ENCODE measurements around the gene JAZF1.

DNA sequence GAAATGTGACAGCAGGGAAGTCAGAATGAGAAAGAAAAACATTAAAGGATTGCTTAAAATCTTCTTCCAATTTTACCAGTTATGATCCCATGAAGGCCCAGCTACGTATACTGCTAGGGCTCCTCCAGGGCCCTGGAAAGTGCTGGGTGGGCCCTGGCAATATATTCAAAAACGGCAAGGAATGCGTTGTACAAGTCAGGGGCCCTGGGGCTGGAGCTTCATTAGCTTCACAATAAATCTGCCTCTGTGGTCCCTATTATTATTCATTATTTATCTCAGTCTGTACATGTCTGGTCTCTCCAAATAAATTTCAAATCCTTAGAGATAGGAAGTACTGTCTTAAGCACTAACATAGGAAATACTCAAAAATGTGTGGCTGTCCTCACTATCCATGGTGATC lies 7.6 kb downstream of the JAZF1 start:
- TF ChIP-seq, protein P1, sequence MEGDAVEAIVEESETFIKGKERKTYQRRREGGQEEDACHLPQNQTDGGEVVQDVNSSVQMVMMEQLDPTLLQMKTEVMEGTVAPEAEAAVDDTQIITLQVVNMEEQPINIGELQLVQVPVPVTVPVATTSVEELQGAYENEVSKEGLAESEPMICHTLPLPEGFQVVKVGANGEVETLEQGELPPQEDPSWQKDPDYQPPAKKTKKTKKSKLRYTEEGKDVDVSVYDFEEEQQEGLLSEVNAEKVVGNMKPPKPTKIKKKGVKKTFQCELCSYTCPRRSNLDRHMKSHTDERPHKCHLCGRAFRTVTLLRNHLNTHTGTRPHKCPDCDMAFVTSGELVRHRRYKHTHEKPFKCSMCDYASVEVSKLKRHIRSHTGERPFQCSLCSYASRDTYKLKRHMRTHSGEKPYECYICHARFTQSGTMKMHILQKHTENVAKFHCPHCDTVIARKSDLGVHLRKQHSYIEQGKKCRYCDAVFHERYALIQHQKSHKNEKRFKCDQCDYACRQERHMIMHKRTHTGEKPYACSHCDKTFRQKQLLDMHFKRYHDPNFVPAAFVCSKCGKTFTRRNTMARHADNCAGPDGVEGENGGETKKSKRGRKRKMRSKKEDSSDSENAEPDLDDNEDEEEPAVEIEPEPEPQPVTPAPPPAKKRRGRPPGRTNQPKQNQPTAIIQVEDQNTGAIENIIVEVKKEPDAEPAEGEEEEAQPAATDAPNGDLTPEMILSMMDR (IDR thresholded peaks at IDR 0.05; ENCODE audit: low read length) = no peak
- no peak for TF ChIP-seq EZH2 (IDR thresholded peaks at IDR 0.05; ENCODE audit: borderline replicate concordance, low read length)

All from OCI-LY1 (cell line).